B cell (primary cell): ENCODE results near the gene RFC5. TPM values are rescaled to one million over a fixed set of nuclear protein-coding genes. Genes with fewer than 3 reads are reported as not detected.
A peak's percentile ranks its signal among the peaks of the same experiment; 100 is the strongest.

Source experiments
- ATAC-seq: fragments of 200-7000 bp; cut with Tn5 transposase; one replicate; pipeline ENCODE4 v1.10.0; 2021; ENCODE audit warnings: low read depth, mild to moderate bottlenecking, moderate number of reproducible peaks, moderate library complexity
- CTCF ChIA-PET: fragments of 350-600 bp; sonication (Branson Sonifier 250); formaldehyde crosslinking; loops from one replicate; lab custom pipeline; 2021; ENCODE audit warnings: antibody characterized with exemption, inconsistent platforms; lab: Charles Lee
- POLR2A ChIA-PET: fragments of 350-600 bp; sonication (Branson Sonifier 250); formaldehyde crosslinking; loops from one replicate; lab custom pipeline; 2021; ENCODE audit warnings: antibody characterized with exemption; lab: Charles Lee
- DNase-seq: peaks from one replicate; pipeline ENCODE4 v3.0.0; 2013
- H2AFZ ChIP-seq: 2 replicates; pipeline ENCODE4 v1.6.1; 2012; ENCODE audit warnings: mild to moderate bottlenecking, low read depth, low read length; ENCODE audit not compliant: insufficient read depth, poor library complexity, severe bottlenecking
- H3K27ac ChIP-seq, 2 donors: 1 replicate in 1 of 2; 2 replicates in 1 of 2; pipeline ENCODE4 v1.5.1; 2012 to 2013; ENCODE audit warnings: low read length in 2 of 2, mild to moderate bottlenecking in 2 of 2, moderate library complexity in 1 of 2
- H3K27me3 ChIP-seq, 4 experiments: fragments of 200-600 bp in 1 of 4; sonication (generic) in 1 of 4; replicated peaks in 1 of 4; 1 replicate in 2 of 4; 2 replicates in 2 of 4; pipeline versions ENCODE4 v1.6.1 to v1.7.0; 2013 to 2016; ENCODE audit warnings: low read length in 3 of 4, mild to moderate bottlenecking in 2 of 4, mixed read lengths in 1 of 4, moderate library complexity in 1 of 4; ENCODE audit not compliant: insufficient read depth in 4 of 4, control insufficient read depth in 3 of 4; ENCODE audit errors: control extremely low read depth in 1 of 4
- H3K36me3 ChIP-seq, 2 experiments: replicated peaks in 1 of 2; 1 replicate in 1 of 2; 2 replicates in 1 of 2; pipeline versions ENCODE4 v1.6.1 to v1.7.1; 2013; ENCODE audit warnings: low read length in 1 of 2; ENCODE audit not compliant: insufficient read depth in 2 of 2, control insufficient read depth in 1 of 2; ENCODE audit errors: control extremely low read depth in 1 of 2, extremely low read depth in 1 of 2
- H3K4me1 ChIP-seq, 2 donors: fragments of 200-600 bp in 1 of 2; sonication (generic) in 1 of 2; 1 replicate in 1 of 2; 2 replicates in 1 of 2; pipeline versions ENCODE4 v1.5.1 to v1.6.1; 2013 to 2017; ENCODE audit warnings: low read length in 2 of 2; ENCODE audit not compliant: control insufficient read depth in 2 of 2, insufficient read depth in 2 of 2
- H3K4me2 ChIP-seq: replicated peaks from 2 replicates; pipeline ENCODE3; 2012; ENCODE audit warnings: mild to moderate bottlenecking, low read depth, low read length; ENCODE audit not compliant: poor library complexity, severe bottlenecking
- H3K4me3 ChIP-seq, 5 experiments: fragments of 200-600 bp in 1 of 5; sonication (generic) in 1 of 5; 1 replicate in 3 of 5; 2 replicates in 2 of 5; pipeline versions ENCODE4 v1.5.1 to v1.7.0; 2011 to 2016; ENCODE audit warnings: low read length in 4 of 5, mild to moderate bottlenecking in 4 of 5, low read depth in 2 of 5, control low read depth in 1 of 5, moderate library complexity in 1 of 5; ENCODE audit not compliant: insufficient read depth in 1 of 5; ENCODE audit errors: control extremely low read depth in 1 of 5, extremely low read depth in 1 of 5
- H3K79me2 ChIP-seq: fragments of 200-600 bp; sonication (generic); one replicate; pipeline ENCODE4 v1.6.0; 2016; ENCODE audit warnings: low read length; ENCODE audit not compliant: control insufficient read depth, insufficient read depth
- H3K9ac ChIP-seq: fragments of 200-600 bp; sonication (generic); 2 replicates; pipeline ENCODE4 v1.6.1; 2017; ENCODE audit warnings: mild to moderate bottlenecking, low read length, moderate library complexity
- H3K9me3 ChIP-seq, 3 donors: one replicate each; pipeline versions ENCODE4 v1.6.1 to v1.7.1; 2013; ENCODE audit warnings: low read length in 2 of 3; ENCODE audit not compliant: control insufficient read depth in 2 of 3, insufficient read depth in 1 of 3; ENCODE audit errors: control extremely low read depth in 1 of 3
- H4K20me1 ChIP-seq: 2 replicates; pipeline ENCODE4 v1.6.0; 2012; ENCODE audit warnings: mild to moderate bottlenecking, low read length; ENCODE audit not compliant: insufficient read depth, control insufficient read depth, poor library complexity, severe bottlenecking
- H3K27ac Mint-ChIP-seq: one replicate; pipeline ENCODE4 v1.8.0; 2021; ENCODE audit warnings: mixed read lengths
- H3K27me3 Mint-ChIP-seq: one replicate; pipeline ENCODE4 v1.8.0; 2021; ENCODE audit warnings: mixed read lengths
- H3K4me1 Mint-ChIP-seq: one replicate; pipeline ENCODE4 v1.8.0; 2021; ENCODE audit warnings: mixed read lengths
- H3K4me3 Mint-ChIP-seq: one replicate; pipeline ENCODE4 v1.8.0; 2021; ENCODE audit warnings: mixed read lengths
- H3K9me3 Mint-ChIP-seq: one replicate; pipeline ENCODE4 v1.8.0; 2022; ENCODE audit warnings: mixed read lengths; ENCODE audit not compliant: insufficient read depth
- EZH2 ChIP-seq: IDR thresholded peaks from 2 replicates; pipeline ENCODE4 v1.6.1; 2012; ENCODE audit warnings: borderline replicate concordance, low read depth, mild to moderate bottlenecking, moderate library complexity, low read length; ENCODE audit not compliant: insufficient read depth, poor library complexity, severe bottlenecking
- WGBS: methylation state at CpG from one replicate; pipeline ENCODE4 v1.1.5; 2013; ENCODE audit warnings: missing lambda C conversion rate; ENCODE audit not compliant: insufficient coverage; 5-methylcytosine and 5-hydroxymethylcytosine counted together
- intact Hi-C: fragments of 100-400 bp; cut with micrococcal nuclease; formaldehyde crosslinking; loops from one replicate; pipeline ENCODE4 v1.10.0; 2022
- polyA plus RNA-seq: library from polyadenylated mRNA; depleted of rRNA; stranded (reverse); fragments of >200 nt; gene quantifications from 2 replicates; pipeline ENCODE4 v1.2.3, GENCODE V29; 2012
- total RNA-seq, 2 donors: library from RNA; stranded (reverse); fragments of 120-200 nt in 1 of 2; gene quantifications; 1 replicate in 1 of 2; 2 replicates in 1 of 2; pipeline versions ENCODE4 v1.2.3 to v1.2.4, GENCODE V29; 2013 to 2022
- TF ChIP-seq, protein P1 (sequence below): fragments of 200-600 bp; IDR thresholded peaks from one replicate; pipeline ENCODE4 v1.8.0; 2022; ENCODE audit warnings: antibody characterized with exemption, mild to moderate bottlenecking

Gene RFC5
- total and polyA plus RNA-seq, 2 donors (not counting 1 experiment from before 2014, with no cell fraction given): 22.7 to 23.2 TPM

DNA sequence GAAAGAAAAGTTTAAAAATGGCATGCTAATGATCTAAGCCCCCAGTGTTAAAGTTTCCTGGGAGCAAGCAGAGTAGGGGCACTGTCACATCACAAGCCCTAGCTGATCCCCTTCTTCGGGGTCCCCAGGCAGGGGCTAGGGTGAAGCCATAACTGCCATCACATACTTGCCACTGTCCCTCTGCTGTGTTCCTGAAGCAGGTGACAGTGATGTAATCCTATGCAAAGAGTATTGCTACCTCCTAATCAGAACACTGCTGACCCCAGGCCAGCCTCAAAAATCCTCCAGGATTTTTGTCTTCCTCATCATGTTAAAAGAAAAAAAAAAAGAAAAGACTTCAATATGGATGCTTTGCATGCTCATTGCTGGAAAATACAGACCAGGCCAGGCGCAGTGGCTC is 1.2 kb upstream of the RFC5 start:
- ATAC-seq (no peak), DNase-seq (no peak)
- POLR2A ChIA-PET: no interaction called here
- Histone ChIP-seq H3K79me2 (peaks cover 20% of the 10 kb centered on the region), H3K27me3 (no peaks in the 10 kb centered on the region), H4K20me1 (no peaks in the 10 kb centered on the region), H3K36me3 (peaks cover 0 to 13% of the 10 kb centered on the region in 2 experiments), H3K4me1 (peaks cover 11 to 16% of the 10 kb centered on the region in 2 donors), H3K4me2 (no peak overlapping the region), H3K9me3 (no peaks in the 10 kb centered on the region), H3K4me3 (no peak overlapping the region), H2AFZ (no peak overlapping the region), H3K9ac (no peak overlapping the region), H3K27ac (no peak overlapping the region)
- no peaks in the 10 kb centered on the region for H3K9me3 Mint-ChIP-seq
- H3K4me1 Mint-ChIP-seq: peaks cover 16% of the 10 kb centered on the region
- 100% methylated on average over 1 of the region's 2 CpGs for WGBS
- H3K27ac Mint-ChIP-seq: no peak overlapping the region
- CTCF ChIA-PET: interaction anchor here (1.6 kb wide), 1 partner anchor 106 kb away, joined by 5 read pairs; no protein-coding TSS in a partner anchor
- TF ChIP-seq EZH2: no peak
- TF ChIP-seq, protein P1, sequence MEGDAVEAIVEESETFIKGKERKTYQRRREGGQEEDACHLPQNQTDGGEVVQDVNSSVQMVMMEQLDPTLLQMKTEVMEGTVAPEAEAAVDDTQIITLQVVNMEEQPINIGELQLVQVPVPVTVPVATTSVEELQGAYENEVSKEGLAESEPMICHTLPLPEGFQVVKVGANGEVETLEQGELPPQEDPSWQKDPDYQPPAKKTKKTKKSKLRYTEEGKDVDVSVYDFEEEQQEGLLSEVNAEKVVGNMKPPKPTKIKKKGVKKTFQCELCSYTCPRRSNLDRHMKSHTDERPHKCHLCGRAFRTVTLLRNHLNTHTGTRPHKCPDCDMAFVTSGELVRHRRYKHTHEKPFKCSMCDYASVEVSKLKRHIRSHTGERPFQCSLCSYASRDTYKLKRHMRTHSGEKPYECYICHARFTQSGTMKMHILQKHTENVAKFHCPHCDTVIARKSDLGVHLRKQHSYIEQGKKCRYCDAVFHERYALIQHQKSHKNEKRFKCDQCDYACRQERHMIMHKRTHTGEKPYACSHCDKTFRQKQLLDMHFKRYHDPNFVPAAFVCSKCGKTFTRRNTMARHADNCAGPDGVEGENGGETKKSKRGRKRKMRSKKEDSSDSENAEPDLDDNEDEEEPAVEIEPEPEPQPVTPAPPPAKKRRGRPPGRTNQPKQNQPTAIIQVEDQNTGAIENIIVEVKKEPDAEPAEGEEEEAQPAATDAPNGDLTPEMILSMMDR: no peak
- H3K27me3 Mint-ChIP-seq: no peaks in the 10 kb centered on the region
- H3K4me3 Mint-ChIP-seq: no peak overlapping the region
- intact Hi-C loops: no loop called here

DNA sequence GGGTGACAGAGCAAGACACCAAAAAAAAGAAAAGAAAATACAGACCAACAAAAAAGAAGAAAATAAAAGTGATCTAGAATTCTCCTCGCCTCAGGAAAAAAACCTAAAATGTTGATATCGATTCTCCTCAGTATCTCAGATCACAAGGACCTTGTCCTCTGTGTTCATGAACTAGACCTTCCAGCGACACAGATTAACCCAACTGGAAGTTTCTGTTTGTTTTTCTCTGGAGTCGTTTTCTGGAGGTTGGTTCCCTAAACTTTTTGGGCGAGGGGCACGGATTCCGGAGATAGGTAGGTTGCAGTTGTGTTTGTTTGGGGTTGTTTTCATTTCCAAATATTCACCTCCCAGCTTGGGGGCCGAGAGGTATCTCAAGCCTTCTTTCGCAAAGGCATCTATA is 559 bp upstream of the RFC5 start:
- WGBS: 33% methylated on average over 1 of the region's 9 CpGs
- Mint-ChIP-seq H3K9me3 (no peaks in the 10 kb centered on the region), H3K27me3 (no peaks in the 10 kb centered on the region), H3K4me1 (peaks cover 16% of the 10 kb centered on the region), H3K4me3 (peak overlapping the region; percentile 91), H3K27ac (no peak overlapping the region)
- Histone ChIP-seq H4K20me1 (no peaks in the 10 kb centered on the region), H3K79me2 (peaks cover 20% of the 10 kb centered on the region), H3K27me3 (no peaks in the 10 kb centered on the region), H3K36me3 (peaks cover 0 to 19% of the 10 kb centered on the region in 2 experiments), H3K9ac (peak overlapping the region; percentile 83), H3K4me1 (peaks cover 11 to 16% of the 10 kb centered on the region in 2 donors), H3K9me3 (no peaks in the 10 kb centered on the region), H3K27ac (no peak overlapping the region), H2AFZ (peak overlapping the region; percentile 97), H3K4me2 (peak overlapping the region; percentile 88), H3K4me3 (peak overlapping the region in 3 of 5 experiments; percentile 74 to 92 (median 81))
- ChIA-PET POLR2A (interaction anchor here (0.5 kb wide), 1 partner anchor 1820 kb away, joined by 5 read pairs; no protein-coding TSS in a partner anchor), CTCF (interaction anchor here (0.6 to 1.6 kb wide), 2 partner anchors 105 to 673 kb away, joined by 3 to 5 read pairs; no protein-coding TSS in a partner anchor)
- DNase-seq (no peak), ATAC-seq (no peak)
- intact Hi-C loops: loop anchor here (1.0 to 2.0 kb wide), 4 partner anchors 44 to 1651 kb away; partner anchors contain the start of genes PEBP1 and SUDS3
- no peak for TF ChIP-seq EZH2
